Activated naive CD8-positive, alpha-beta T cell treated with anti-CD3 and anti-CD28 coated beads for 36 hours (primary cell): ENCODE results near the gene DYNLL1. TPM values are rescaled to one million over a fixed set of nuclear protein-coding genes. Genes with fewer than 3 reads are reported as not detected.
"Not testable (repeated sequence)": the region's sequence is repeated elsewhere in the genome, so short reads cannot be mapped to it uniquely, and the experiment has no call there.

Experiments
- DNase-seq: peaks from one replicate; pipeline ENCODE4 v3.0.0; 2021
- H3K27ac Mint-ChIP-seq: one replicate; pipeline ENCODE4 v1.8.0; 2022; ENCODE audit warnings: mild to moderate bottlenecking, moderate library complexity, mixed read lengths
- H3K27me3 Mint-ChIP-seq: one replicate; pipeline ENCODE4 v1.8.0; 2022; ENCODE audit warnings: mild to moderate bottlenecking, mixed read lengths
- H3K36me3 Mint-ChIP-seq: one replicate; pipeline ENCODE4 v1.8.0; 2021; ENCODE audit warnings: mild to moderate bottlenecking, mixed read lengths
- H3K4me1 Mint-ChIP-seq: one replicate; pipeline ENCODE4 v1.8.0; 2021; ENCODE audit warnings: mixed read lengths
- H3K4me3 Mint-ChIP-seq: one replicate; pipeline ENCODE4 v1.8.0; 2022; ENCODE audit warnings: mild to moderate bottlenecking, moderate library complexity, mixed read lengths
- H3K9me3 Mint-ChIP-seq: one replicate; pipeline ENCODE4 v1.8.0; 2022; ENCODE audit warnings: mixed read lengths
- total RNA-seq, 2 experiments: library from RNA; stranded (reverse); gene quantifications; one replicate each; pipeline ENCODE4 v1.2.3, GENCODE V29; 2021

Gene DYNLL1
- total RNA-seq, 2 experiments from 2014 or later, result 214 to 226 TPM

- DNase-seq, result no peak
- Mint-ChIP-seq H3K4me3 (no peak overlapping the region), H3K27me3 (no peaks in the 10 kb centered on the region), H3K36me3 (no peaks in the 10 kb centered on the region), H3K27ac (no peak overlapping the region), H3K4me1 (no peaks in the 10 kb centered on the region), H3K9me3 (no peaks in the 10 kb centered on the region)
Measured at GRCh38 chr12:120488057-120488640, 7.8 kb upstream of the DYNLL1 start.

- no peaks in the 10 kb centered on the region for H3K27me3 Mint-ChIP-seq
- no peaks in the 10 kb centered on the region for H3K9me3 Mint-ChIP-seq
- no peaks in the 10 kb centered on the region for H3K4me1 Mint-ChIP-seq
- no peak overlapping the region for H3K27ac Mint-ChIP-seq
- H3K4me3 Mint-ChIP-seq, result no peak overlapping the region
- DNase-seq, result no peak
- H3K36me3 Mint-ChIP-seq, result no peaks in the 10 kb centered on the region
Measured at GRCh38 chr12:120489018-120489417, 6.9 kb upstream of the DYNLL1 start.

- no peaks in the 10 kb centered on the region for H3K27me3 Mint-ChIP-seq
- no peaks in the 10 kb centered on the region for H3K36me3 Mint-ChIP-seq
- DNase-seq, result no peak
- H3K4me1 Mint-ChIP-seq, result peaks cover 9% of the 10 kb centered on the region
- no peaks in the 10 kb centered on the region for H3K9me3 Mint-ChIP-seq
- no peak overlapping the region for H3K4me3 Mint-ChIP-seq
- no peak overlapping the region for H3K27ac Mint-ChIP-seq
Measured at GRCh38 chr12:120490325-120490724, 5.6 kb upstream of the DYNLL1 start.

GRCh38 chr12:120490833-120491512 is 4.9 kb upstream of the DYNLL1 start:
- Mint-ChIP-seq H3K36me3 (no peaks in the 10 kb centered on the region), H3K4me1 (peaks cover 10% of the 10 kb centered on the region), H3K4me3 (no peak overlapping the region), H3K9me3 (no peaks in the 10 kb centered on the region), H3K27me3 (no peaks in the 10 kb centered on the region), H3K27ac (no peak overlapping the region)
- DNase-seq, result no peak

GRCh38 chr12:120495186-120495730 is 655 bp upstream of the DYNLL1 start:
- Mint-ChIP-seq H3K27ac (peak overlapping the region; percentile 76), H3K9me3 (no peaks in the 10 kb centered on the region), H3K36me3 (peaks cover 26% of the 10 kb centered on the region), H3K27me3 (no peaks in the 10 kb centered on the region), H3K4me3 (peak overlapping the region; percentile 97), H3K4me1 (peaks cover 22% of the 10 kb centered on the region)
- DNase-seq, result no peak

DNA sequence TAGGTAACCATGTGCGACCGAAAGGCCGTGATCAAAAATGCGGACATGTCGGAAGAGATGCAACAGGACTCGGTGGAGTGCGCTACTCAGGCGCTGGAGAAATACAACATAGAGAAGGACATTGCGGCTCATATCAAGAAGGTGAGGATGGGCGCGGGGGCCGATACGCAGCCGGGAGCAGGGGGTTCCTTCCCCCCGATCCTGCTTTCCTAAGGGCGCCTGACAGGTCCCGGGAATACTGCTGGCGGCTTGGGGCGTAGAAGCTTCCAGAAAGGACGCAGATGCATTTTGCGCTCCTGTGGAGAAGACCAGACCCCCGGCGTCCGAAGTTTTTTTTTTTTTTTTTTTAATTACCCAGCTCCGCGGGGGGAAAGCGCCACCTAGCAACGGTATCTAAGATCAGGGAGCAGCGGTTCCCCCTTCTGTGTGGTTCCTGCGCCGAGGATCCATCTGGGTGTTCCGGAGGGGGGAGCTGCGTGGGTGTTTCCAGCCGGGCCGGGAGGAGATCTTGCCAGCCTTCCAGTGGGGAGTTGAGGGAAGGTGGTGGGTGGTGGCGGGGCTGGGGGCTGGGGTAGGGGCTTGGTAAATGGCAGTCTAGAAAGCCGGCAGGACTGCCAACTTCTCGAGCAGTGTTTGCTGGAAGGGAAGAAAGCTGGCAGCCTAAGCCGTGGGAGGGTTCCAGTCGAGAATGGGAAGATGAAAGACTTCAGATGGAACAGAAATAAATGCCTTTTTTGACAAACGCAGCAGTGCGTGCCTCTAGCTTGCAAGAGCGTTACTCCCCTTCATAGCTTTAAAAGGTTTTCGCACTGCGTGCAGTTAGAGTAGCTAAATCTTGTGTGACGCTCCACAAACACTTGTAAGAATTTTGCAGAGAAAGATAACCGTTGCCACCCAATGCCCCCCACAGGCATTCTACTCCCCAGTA is 764 bp downstream of the DYNLL1 start:
- no peaks in the 10 kb centered on the region for H3K9me3 Mint-ChIP-seq
- peak overlapping the region; percentile 97 for H3K4me3 Mint-ChIP-seq

DNA sequence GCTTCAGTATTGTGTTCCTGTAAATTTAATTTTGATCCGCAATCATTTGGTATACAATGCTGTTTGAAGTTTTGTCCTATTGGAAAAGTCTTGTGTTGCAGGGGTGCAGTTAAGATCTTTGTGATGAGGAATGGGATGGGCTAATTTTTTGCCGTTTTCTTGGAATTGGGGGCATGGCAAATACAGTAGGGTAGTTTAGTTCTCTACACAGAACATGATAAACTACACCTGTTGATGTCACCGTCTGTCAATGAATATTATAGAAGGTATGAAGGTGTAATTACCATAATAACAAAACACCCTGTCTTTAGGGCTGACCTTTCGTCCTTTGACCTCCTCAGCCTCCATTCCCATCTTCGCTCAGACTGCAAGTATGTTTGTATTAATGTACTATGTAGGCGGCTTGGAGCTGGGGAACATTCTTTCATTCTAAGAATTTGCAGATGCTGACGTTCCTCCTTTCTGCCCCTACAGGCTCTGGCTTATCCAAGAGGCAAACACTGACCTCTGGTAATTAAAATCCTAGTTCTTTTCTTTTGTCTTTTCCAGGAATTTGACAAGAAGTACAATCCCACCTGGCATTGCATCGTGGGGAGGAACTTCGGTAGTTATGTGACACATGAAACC is 1.7 kb downstream of the DYNLL1 start:
- no peak for DNase-seq
- Mint-ChIP-seq H3K36me3 (peaks cover 26% of the 10 kb centered on the region), H3K4me1 (peaks cover 22% of the 10 kb centered on the region), H3K27me3 (no peaks in the 10 kb centered on the region), H3K9me3 (no peaks in the 10 kb centered on the region), H3K4me3 (peak overlapping the region; percentile 97), H3K27ac (peak overlapping the region; percentile 32)

More for the DNA sequence above, 764 bp downstream of the DYNLL1 start:
- Mint-ChIP-seq H3K36me3 (peaks cover 26% of the 10 kb centered on the region), H3K27me3 (no peaks in the 10 kb centered on the region), H3K4me1 (peaks cover 22% of the 10 kb centered on the region), H3K27ac (peak overlapping the region; percentile 91)
- DNase-seq, result peak; percentile 40

DNA sequence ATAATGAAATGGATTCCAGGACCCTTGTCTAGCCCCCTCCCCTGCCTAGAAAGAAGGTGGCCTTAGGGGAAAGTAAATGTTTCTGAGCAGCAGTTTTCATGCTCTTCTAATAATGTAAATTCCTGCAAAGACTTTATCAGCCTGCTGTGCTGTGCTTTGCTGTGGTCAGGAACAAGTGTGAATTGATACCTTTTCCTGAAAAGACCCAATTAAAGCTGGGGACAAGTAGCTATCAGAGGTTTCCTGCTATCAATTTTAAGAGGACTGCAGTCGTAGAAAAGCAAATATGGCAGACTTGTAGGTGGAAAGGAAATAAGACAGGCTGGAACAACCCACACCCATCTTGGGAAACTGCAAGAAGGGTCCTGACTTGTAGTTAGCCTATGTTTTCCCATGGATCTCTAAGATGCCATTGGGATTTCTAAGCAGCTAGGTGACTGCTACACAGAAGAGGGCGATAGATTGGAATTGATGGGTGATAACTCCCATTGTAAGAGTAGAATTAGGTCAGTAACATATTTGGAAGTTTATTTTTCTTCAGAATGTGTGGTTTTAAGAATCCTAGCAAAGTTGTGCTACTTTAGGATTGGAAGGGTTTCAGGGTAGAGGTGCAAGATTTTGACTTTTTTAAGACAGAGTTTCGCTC is 3.1 kb downstream of the DYNLL1 start:
- H3K4me1 Mint-ChIP-seq, result peaks cover 22% of the 10 kb centered on the region
- DNase-seq, result no peak
- H3K27ac Mint-ChIP-seq, result no peak overlapping the region
- no peaks in the 10 kb centered on the region for H3K27me3 Mint-ChIP-seq
- no peaks in the 10 kb centered on the region for H3K9me3 Mint-ChIP-seq
- H3K4me3 Mint-ChIP-seq, result no peak overlapping the region
- peaks cover 30% of the 10 kb centered on the region for H3K36me3 Mint-ChIP-seq

DNA sequence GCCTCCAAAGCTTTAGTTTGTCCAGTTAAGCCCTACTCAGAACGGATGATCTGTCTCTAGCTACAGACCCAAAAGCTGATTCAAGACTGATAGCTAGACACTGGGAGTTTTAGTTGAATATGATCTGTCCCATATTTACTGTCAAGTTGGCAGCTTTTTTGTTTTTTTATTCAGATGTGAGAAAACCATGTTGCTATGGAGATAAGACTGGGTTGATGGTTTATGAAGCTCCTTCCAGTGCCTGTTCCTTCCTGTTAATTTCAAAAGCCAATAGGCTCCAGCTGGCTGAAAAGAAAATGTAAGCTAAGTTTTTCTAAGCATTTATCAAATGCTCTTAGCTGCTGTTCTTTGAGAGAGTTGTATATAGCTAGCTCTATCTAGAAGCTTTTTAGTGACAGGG is 4.7 kb downstream of the DYNLL1 start:
- peaks cover 30% of the 10 kb centered on the region for H3K36me3 Mint-ChIP-seq
- H3K4me3 Mint-ChIP-seq, result no peak overlapping the region
- H3K4me1 Mint-ChIP-seq, result peaks cover 12% of the 10 kb centered on the region
- no peak for DNase-seq
- no peaks in the 10 kb centered on the region for H3K27me3 Mint-ChIP-seq
- H3K9me3 Mint-ChIP-seq, result no peaks in the 10 kb centered on the region
- H3K27ac Mint-ChIP-seq, result no peak overlapping the region

GRCh38 chr12:120504587-120504986 is 8.7 kb downstream of the DYNLL1 start:
- no peaks in the 10 kb centered on the region for H3K27me3 Mint-ChIP-seq
- H3K36me3 Mint-ChIP-seq, result peaks cover 11% of the 10 kb centered on the region
- no peak overlapping the region for H3K4me3 Mint-ChIP-seq
- H3K27ac Mint-ChIP-seq, result no peak overlapping the region
- no peaks in the 10 kb centered on the region for H3K4me1 Mint-ChIP-seq
- DNase-seq, result no peak
- no peaks in the 10 kb centered on the region for H3K9me3 Mint-ChIP-seq

- H3K4me3 Mint-ChIP-seq, result no peak overlapping the region
- peaks cover 12% of the 10 kb centered on the region for H3K36me3 Mint-ChIP-seq
- no peaks in the 10 kb centered on the region for H3K9me3 Mint-ChIP-seq
- no peaks in the 10 kb centered on the region for H3K27me3 Mint-ChIP-seq
- no peak overlapping the region for H3K27ac Mint-ChIP-seq
- no peak for DNase-seq
- H3K4me1 Mint-ChIP-seq, result no peaks in the 10 kb centered on the region
Measured at GRCh38 chr12:120508537-120508936, 12.6 kb downstream of the DYNLL1 start.

- H3K27ac Mint-ChIP-seq, result no peak overlapping the region
- peaks cover 8% of the 10 kb centered on the region for H3K36me3 Mint-ChIP-seq
- no peaks in the 10 kb centered on the region for H3K9me3 Mint-ChIP-seq
- no peak for DNase-seq
- no peaks in the 10 kb centered on the region for H3K4me1 Mint-ChIP-seq
- no peak overlapping the region for H3K4me3 Mint-ChIP-seq
- H3K27me3 Mint-ChIP-seq, result no peaks in the 10 kb centered on the region
Measured at GRCh38 chr12:120514002-120514401, 18.1 kb downstream of the DYNLL1 start.

- Mint-ChIP-seq H3K27me3 (no peaks in the 10 kb centered on the region), H3K9me3 (no peaks in the 10 kb centered on the region), H3K36me3 (peaks cover 5% of the 10 kb centered on the region), H3K27ac (no peak overlapping the region), H3K4me3 (no peak overlapping the region), H3K4me1 (no peaks in the 10 kb centered on the region)
- no peak for DNase-seq
Measured at GRCh38 chr12:120515496-120515895, 19.6 kb downstream of the DYNLL1 start.

DNA sequence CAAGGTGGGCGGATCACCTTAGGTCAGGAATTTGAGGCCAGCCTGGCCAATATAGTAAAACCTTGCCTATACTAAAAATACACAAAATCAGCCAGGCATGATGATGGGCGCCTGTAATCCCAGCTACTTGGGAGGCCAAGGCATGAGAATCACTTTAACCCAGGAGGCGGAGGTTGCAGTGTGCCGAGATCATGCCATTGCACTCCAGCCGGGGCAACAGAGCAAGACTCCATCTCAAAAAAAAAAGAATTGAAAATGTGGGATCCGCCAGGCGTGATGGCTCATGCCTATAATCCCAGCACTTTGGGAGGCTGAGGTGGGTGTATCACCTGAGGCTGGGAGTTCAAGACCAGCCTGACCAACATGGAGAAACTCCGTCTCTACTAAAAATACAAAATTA is 23.4 kb downstream of the DYNLL1 start:
- not testable (repeated sequence) for H3K36me3 Mint-ChIP-seq, H3K4me1 Mint-ChIP-seq, H3K27me3 Mint-ChIP-seq, H3K9me3 Mint-ChIP-seq, H3K4me3 Mint-ChIP-seq, H3K27ac Mint-ChIP-seq, DNase-seq
